Chondrocyte (in vitro differentiated cells): ENCODE measurements around the gene STAC. TPM values are rescaled to one million over a fixed set of nuclear protein-coding genes. Genes with fewer than 3 reads are reported as not detected.

Experiments
- DNase-seq: peaks from one replicate; pipeline ENCODE4 v3.0.0; 2021; ENCODE audit warnings: mixed read lengths, low spot score
- H3K27ac Mint-ChIP-seq: one replicate; pipeline ENCODE4 v1.8.0; 2021; ENCODE audit warnings: mild to moderate bottlenecking, moderate library complexity, mixed read lengths; ENCODE audit not compliant: unreplicated experiment
- H3K27me3 Mint-ChIP-seq: 2 replicates; pipeline ENCODE4 v1.8.0; 2021; ENCODE audit warnings: low read depth, mixed read lengths
- H3K36me3 Mint-ChIP-seq: 2 replicates; pipeline ENCODE4 v1.8.0; 2021; ENCODE audit warnings: low read depth, mixed read lengths
- H3K4me1 Mint-ChIP-seq: 2 replicates; pipeline ENCODE4 v1.8.0; 2021; ENCODE audit warnings: low read depth, mild to moderate bottlenecking, mixed read lengths
- H3K4me3 Mint-ChIP-seq: one replicate; pipeline ENCODE4 v1.8.0; 2021; ENCODE audit warnings: mild to moderate bottlenecking, moderate library complexity, mixed read lengths; ENCODE audit not compliant: unreplicated experiment
- H3K9me3 Mint-ChIP-seq: 2 replicates; pipeline ENCODE4 v1.8.0; 2021; ENCODE audit warnings: low read depth, mixed read lengths
- CTCF ChIP-seq: fragments of 200-600 bp; sonication (generic); IDR thresholded peaks from 2 replicates; pipeline ENCODE4 v1.5.0; 2021; ENCODE audit warnings: antibody characterized with exemption, mild to moderate bottlenecking, moderate library complexity
- total RNA-seq: library from RNA; stranded (reverse); gene quantifications from 3 replicates; pipeline ENCODE4 v1.2.1, GENCODE V29; 2021

Gene STAC
- total RNA-seq, 1 donor from 2014 or later: 0.07 TPM

GRCh38 chr3:36365829-36366228, 14.5 kb upstream of the STAC start:
- TF ChIP-seq CTCF: no peak
- H3K9me3 Mint-ChIP-seq: no peaks in the 10 kb centered on the region
- no peak for DNase-seq
- no peak overlapping the region for H3K27ac Mint-ChIP-seq
- H3K27me3 Mint-ChIP-seq: peaks cover 3% of the 10 kb centered on the region
- H3K4me1 Mint-ChIP-seq: no peaks in the 10 kb centered on the region
- H3K4me3 Mint-ChIP-seq: no peak overlapping the region
- H3K36me3 Mint-ChIP-seq: no peaks in the 10 kb centered on the region

GRCh38 chr3:36366308-36366707, 14.0 kb upstream of the STAC start:
- no peak for DNase-seq
- Mint-ChIP-seq H3K27me3 (peaks cover 3% of the 10 kb centered on the region), H3K36me3 (no peaks in the 10 kb centered on the region), H3K4me1 (no peaks in the 10 kb centered on the region), H3K9me3 (no peaks in the 10 kb centered on the region), H3K4me3 (no peak overlapping the region), H3K27ac (no peak overlapping the region)
- no peak for TF ChIP-seq CTCF

GRCh38 chr3:36367912-36368573, 12.3 kb upstream of the STAC start:
- DNase-seq: no peak
- Mint-ChIP-seq H3K4me3 (no peak overlapping the region), H3K4me1 (no peaks in the 10 kb centered on the region), H3K9me3 (no peaks in the 10 kb centered on the region), H3K27me3 (peaks cover 2% of the 10 kb centered on the region), H3K36me3 (no peaks in the 10 kb centered on the region), H3K27ac (no peak overlapping the region)
- no peak for TF ChIP-seq CTCF

- TF ChIP-seq CTCF: no peak
- Mint-ChIP-seq H3K4me1 (no peaks in the 10 kb centered on the region), H3K4me3 (no peak overlapping the region), H3K9me3 (no peaks in the 10 kb centered on the region), H3K27ac (no peak overlapping the region), H3K27me3 (peaks cover 6% of the 10 kb centered on the region), H3K36me3 (no peaks in the 10 kb centered on the region)
- DNase-seq: no peak
Measured at GRCh38 chr3:36372534-36372935, 7.8 kb upstream of the STAC start.

- DNase-seq: no peak
- Mint-ChIP-seq H3K9me3 (no peaks in the 10 kb centered on the region), H3K4me1 (no peaks in the 10 kb centered on the region), H3K4me3 (no peak overlapping the region), H3K27me3 (peaks cover 10% of the 10 kb centered on the region), H3K36me3 (no peaks in the 10 kb centered on the region), H3K27ac (no peak overlapping the region)
- no peak for TF ChIP-seq CTCF
Measured at GRCh38 chr3:36373084-36373483, 7.2 kb upstream of the STAC start.
